ENCODE measurements around the gene CTSF.
"Not testable (repeated sequence)": the region's sequence is repeated elsewhere in the genome, so short reads cannot be mapped to it uniquely, and the experiment has no call there.

DNA sequence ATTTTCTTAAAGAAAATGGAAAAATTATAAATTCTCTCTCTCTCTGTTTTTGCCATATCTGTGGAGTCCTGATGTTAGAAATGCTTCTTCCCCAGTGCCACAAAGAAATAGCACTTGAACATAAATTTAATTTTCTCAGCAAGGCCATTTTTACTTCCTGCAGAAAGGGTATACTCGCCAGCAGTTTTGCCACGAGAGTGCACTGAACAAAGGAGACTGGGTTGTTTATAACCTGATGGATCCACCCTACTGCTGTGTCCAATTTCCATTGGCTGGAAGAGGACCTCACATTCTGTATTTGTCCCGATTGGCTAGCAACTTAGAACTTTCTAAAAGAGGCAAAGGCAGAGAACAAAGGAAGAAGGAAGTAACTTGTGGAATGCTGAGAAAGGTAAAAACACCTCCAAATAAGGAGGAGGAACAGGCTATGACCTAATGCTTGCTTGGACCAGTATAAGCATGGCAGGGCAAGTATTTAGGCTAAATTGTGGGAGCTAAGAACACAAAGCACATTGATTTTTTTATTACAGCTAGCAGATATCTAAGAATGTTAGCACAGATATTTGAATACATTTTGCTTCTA, 14.2 kb upstream of the CTSF start:
- not testable (repeated sequence) for TF ChIP-seq POLR2AphosphoS5 (IDR thresholded peaks at IDR 0.05; ENCODE audit: low read depth)
- TF ChIP-seq, protein P1, sequence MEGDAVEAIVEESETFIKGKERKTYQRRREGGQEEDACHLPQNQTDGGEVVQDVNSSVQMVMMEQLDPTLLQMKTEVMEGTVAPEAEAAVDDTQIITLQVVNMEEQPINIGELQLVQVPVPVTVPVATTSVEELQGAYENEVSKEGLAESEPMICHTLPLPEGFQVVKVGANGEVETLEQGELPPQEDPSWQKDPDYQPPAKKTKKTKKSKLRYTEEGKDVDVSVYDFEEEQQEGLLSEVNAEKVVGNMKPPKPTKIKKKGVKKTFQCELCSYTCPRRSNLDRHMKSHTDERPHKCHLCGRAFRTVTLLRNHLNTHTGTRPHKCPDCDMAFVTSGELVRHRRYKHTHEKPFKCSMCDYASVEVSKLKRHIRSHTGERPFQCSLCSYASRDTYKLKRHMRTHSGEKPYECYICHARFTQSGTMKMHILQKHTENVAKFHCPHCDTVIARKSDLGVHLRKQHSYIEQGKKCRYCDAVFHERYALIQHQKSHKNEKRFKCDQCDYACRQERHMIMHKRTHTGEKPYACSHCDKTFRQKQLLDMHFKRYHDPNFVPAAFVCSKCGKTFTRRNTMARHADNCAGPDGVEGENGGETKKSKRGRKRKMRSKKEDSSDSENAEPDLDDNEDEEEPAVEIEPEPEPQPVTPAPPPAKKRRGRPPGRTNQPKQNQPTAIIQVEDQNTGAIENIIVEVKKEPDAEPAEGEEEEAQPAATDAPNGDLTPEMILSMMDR (IDR thresholded peaks at IDR 0.05; ENCODE audit: insufficient read depth, low read length), result not testable (repeated sequence)
- TF ChIP-seq, protein P2, sequence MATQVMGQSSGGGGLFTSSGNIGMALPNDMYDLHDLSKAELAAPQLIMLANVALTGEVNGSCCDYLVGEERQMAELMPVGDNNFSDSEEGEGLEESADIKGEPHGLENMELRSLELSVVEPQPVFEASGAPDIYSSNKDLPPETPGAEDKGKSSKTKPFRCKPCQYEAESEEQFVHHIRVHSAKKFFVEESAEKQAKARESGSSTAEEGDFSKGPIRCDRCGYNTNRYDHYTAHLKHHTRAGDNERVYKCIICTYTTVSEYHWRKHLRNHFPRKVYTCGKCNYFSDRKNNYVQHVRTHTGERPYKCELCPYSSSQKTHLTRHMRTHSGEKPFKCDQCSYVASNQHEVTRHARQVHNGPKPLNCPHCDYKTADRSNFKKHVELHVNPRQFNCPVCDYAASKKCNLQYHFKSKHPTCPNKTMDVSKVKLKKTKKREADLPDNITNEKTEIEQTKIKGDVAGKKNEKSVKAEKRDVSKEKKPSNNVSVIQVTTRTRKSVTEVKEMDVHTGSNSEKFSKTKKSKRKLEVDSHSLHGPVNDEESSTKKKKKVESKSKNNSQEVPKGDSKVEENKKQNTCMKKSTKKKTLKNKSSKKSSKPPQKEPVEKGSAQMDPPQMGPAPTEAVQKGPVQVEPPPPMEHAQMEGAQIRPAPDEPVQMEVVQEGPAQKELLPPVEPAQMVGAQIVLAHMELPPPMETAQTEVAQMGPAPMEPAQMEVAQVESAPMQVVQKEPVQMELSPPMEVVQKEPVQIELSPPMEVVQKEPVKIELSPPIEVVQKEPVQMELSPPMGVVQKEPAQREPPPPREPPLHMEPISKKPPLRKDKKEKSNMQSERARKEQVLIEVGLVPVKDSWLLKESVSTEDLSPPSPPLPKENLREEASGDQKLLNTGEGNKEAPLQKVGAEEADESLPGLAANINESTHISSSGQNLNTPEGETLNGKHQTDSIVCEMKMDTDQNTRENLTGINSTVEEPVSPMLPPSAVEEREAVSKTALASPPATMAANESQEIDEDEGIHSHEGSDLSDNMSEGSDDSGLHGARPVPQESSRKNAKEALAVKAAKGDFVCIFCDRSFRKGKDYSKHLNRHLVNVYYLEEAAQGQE (IDR thresholded peaks at IDR 0.05; ENCODE audit: insufficient replicate concordance, low read depth), result not testable (repeated sequence)

Data from HL-60 (cell line).